WTC11 (cell line): ENCODE data around the gene ARHGAP15. TPM values are rescaled to one million over a fixed set of nuclear protein-coding genes. Genes with fewer than 3 reads are reported as not detected.

ENCODE experiments used
- ATAC-seq: fragments of 200-7000 bp; cut with Tn5 transposase; 2 replicates; pipeline ENCODE4 v1.10.0; 2021; ENCODE audit warnings: mild to moderate bottlenecking, moderate library complexity
- CTCF ChIA-PET: fragments of 300-600 bp; sonication (Branson Sonifier 250); formaldehyde crosslinking; loops from one replicate; lab custom pipeline; 2021; ENCODE audit warnings: antibody characterized with exemption; lab: Charles Lee
- POLR2A ChIA-PET: fragments of 350-600 bp; sonication (Branson Sonifier 250); formaldehyde crosslinking; loops from one replicate; lab custom pipeline; 2021; ENCODE audit warnings: antibody characterized with exemption; lab: Charles Lee
- DNase-seq: peaks from one replicate; pipeline ENCODE4 v3.0.0; 2021; ENCODE audit warnings: low spot score
- H3K27ac Mint-ChIP-seq: 2 replicates; pipeline ENCODE4 v1.8.0; 2021; ENCODE audit warnings: mixed read lengths
- H3K27me3 Mint-ChIP-seq: 2 replicates; pipeline ENCODE4 v1.8.0; 2021; ENCODE audit warnings: low read depth, mild to moderate bottlenecking, moderate library complexity, mixed read lengths
- H3K36me3 Mint-ChIP-seq: 2 replicates; pipeline ENCODE4 v1.8.0; 2021; ENCODE audit warnings: mixed read lengths
- H3K4me1 Mint-ChIP-seq: 2 replicates; pipeline ENCODE4 v1.8.0; 2022; ENCODE audit warnings: mixed read lengths
- H3K4me3 Mint-ChIP-seq: 2 replicates; pipeline ENCODE4 v1.8.0; 2021; ENCODE audit warnings: mild to moderate bottlenecking, moderate library complexity, mixed read lengths
- H3K9me3 Mint-ChIP-seq: 2 replicates; pipeline ENCODE4 v1.8.0; 2021; ENCODE audit warnings: mixed read lengths
- AFF4 ChIP-seq: sonication (generic); formaldehyde crosslinking; IDR thresholded peaks from 2 replicates; pipeline ENCODE4 v1.8.1; 2023; ENCODE audit warnings: mild to moderate bottlenecking, missing genetic modification reagents, borderline replicate concordance
- ARID4B ChIP-seq: sonication (generic); formaldehyde crosslinking; IDR thresholded peaks from 2 replicates; pipeline ENCODE4 v1.8.0; 2023; ENCODE audit warnings: missing genetic modification reagents, mild to moderate bottlenecking, borderline replicate concordance
- ATF1 ChIP-seq: sonication (generic); formaldehyde crosslinking; IDR thresholded peaks from 2 replicates; pipeline ENCODE4 v1.8.1; 2023; ENCODE audit warnings: mild to moderate bottlenecking, moderate library complexity, missing genetic modification reagents
- E2F1 ChIP-seq: sonication (generic); formaldehyde crosslinking; IDR thresholded peaks from 2 replicates; pipeline ENCODE4 v1.8.0; 2022; ENCODE audit warnings: mild to moderate bottlenecking, missing genetic modification reagents
- ELF4 ChIP-seq: sonication (generic); formaldehyde crosslinking; IDR thresholded peaks from 2 replicates; pipeline ENCODE4 v1.8.1; 2022; ENCODE audit warnings: low read depth, mild to moderate bottlenecking, moderate library complexity, missing genetic modification reagents
- ESRRA ChIP-seq: sonication (generic); formaldehyde crosslinking; IDR thresholded peaks from 2 replicates; pipeline ENCODE4 v1.8.1; 2022; ENCODE audit warnings: mild to moderate bottlenecking, missing genetic modification reagents, borderline replicate concordance
- FOXJ3 ChIP-seq: sonication (generic); formaldehyde crosslinking; IDR thresholded peaks from 2 replicates; pipeline ENCODE4 v1.9.0; 2021; ENCODE audit warnings: missing genetic modification reagents, mild to moderate bottlenecking, borderline replicate concordance
- FOXK1 ChIP-seq: sonication (generic); formaldehyde crosslinking; IDR thresholded peaks from 2 replicates; pipeline ENCODE4 v1.8.0; 2022; ENCODE audit warnings: mild to moderate bottlenecking, moderate library complexity, missing genetic modification reagents
- GTF2I ChIP-seq: fragments of 250-450 bp; sonication (Bioruptor Pico); conservative IDR thresholded peaks from 2 replicates; pipeline ENCODE4 v1.4.0; 2021; ENCODE audit warnings: mild to moderate bottlenecking
- NFATC4 ChIP-seq: fragments of 250-450 bp; sonication (Bioruptor Pico); IDR thresholded peaks from 2 replicates; pipeline ENCODE4 v1.9.0; 2021; ENCODE audit warnings: mild to moderate bottlenecking
- NFYB ChIP-seq: sonication (generic); formaldehyde crosslinking; conservative IDR thresholded peaks from 2 replicates; pipeline ENCODE4 v1.8.0; 2022; ENCODE audit warnings: low read depth, missing genetic modification reagents
- RORB ChIP-seq: fragments of 250-450 bp; sonication (Bioruptor Pico); IDR thresholded peaks from 2 replicates; pipeline ENCODE4 v1.9.0; 2021; ENCODE audit warnings: mild to moderate bottlenecking
- SMAD3 ChIP-seq: sonication (generic); formaldehyde crosslinking; IDR thresholded peaks from 2 replicates; pipeline ENCODE4 v1.8.0; 2022; ENCODE audit warnings: missing genetic modification reagents, mild to moderate bottlenecking, borderline replicate concordance
- SP1 ChIP-seq: sonication (generic); formaldehyde crosslinking; conservative IDR thresholded peaks from 2 replicates; pipeline ENCODE4 v1.8.1; 2022; ENCODE audit warnings: missing genetic modification reagents
- ZNF232 ChIP-seq: sonication (generic); formaldehyde crosslinking; IDR thresholded peaks from 2 replicates; pipeline ENCODE4 v1.8.0; 2022; ENCODE audit warnings: mild to moderate bottlenecking, missing genetic modification reagents
- total RNA-seq: library from RNA; stranded (reverse); gene quantifications from 3 replicates; pipeline ENCODE4 v1.2.3, GENCODE V29; 2021

The ARHGAP15 gene
- total RNA-seq, 1 experiment from 2014 or later: 0.28 TPM

DNA sequence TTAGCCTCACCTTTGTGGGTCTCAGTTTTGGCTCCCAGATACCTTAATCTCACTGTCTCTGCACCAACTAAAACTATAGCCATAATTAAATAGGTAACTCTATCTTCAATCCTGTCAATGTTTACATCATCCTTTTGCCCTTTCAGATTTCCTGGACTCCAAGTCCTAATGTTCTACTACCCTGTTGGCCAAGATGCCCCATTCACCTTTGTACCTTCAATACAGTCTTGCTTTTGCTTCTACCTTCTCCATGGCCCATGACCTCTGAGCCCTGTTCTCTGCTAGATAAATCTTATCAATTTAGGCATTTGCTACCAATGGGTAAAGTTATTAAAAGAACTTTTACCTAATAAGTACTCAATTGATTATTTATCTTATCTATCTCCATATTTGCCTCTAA lies 635.5 kb downstream of the ARHGAP15 start:
- no peaks in the 10 kb centered on the region for H3K27me3 Mint-ChIP-seq
- ChIA-PET POLR2A (no interaction called here), CTCF (no interaction called here)
- DNase-seq (no peak), ATAC-seq (no peak)
- H3K9me3 Mint-ChIP-seq: no peaks in the 10 kb centered on the region
- no peak overlapping the region for H3K4me3 Mint-ChIP-seq
- H3K4me1 Mint-ChIP-seq: peaks cover 39% of the 10 kb centered on the region
- no peak for TF ChIP-seq E2F1 (CRISPR knock-in tag)
- TF ChIP-seq GTF2I (CRISPR knock-in tag): no peak
- TF ChIP-seq ATF1 (CRISPR knock-in tag): no peak
- TF ChIP-seq FOXJ3 (CRISPR knock-in tag): no peak
- TF ChIP-seq AFF4 (CRISPR knock-in tag): no peak
- H3K27ac Mint-ChIP-seq: no peak overlapping the region
- H3K36me3 Mint-ChIP-seq: no peaks in the 10 kb centered on the region

DNA sequence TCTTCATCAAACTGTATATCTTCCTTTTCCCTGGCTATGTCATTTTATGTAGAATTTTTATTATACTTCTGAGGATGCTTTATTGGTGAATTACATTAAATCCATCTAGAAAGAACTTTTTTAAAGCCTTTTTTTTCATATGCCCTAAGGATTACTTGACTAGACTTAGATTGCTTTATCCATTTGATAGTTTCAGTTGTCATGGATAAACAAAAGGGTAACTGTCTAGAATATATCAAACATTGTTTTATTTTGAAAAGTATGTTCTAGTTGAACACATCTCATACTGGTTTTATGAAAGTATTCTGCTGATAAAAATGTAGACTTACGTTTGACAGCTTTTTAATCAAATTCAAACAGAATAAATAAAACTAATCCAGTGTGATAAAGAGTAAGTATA lies 639.8 kb downstream of the ARHGAP15 start:
- Mint-ChIP-seq H3K4me3 (no peak overlapping the region), H3K9me3 (no peaks in the 10 kb centered on the region), H3K36me3 (no peaks in the 10 kb centered on the region), H3K27me3 (no peaks in the 10 kb centered on the region), H3K27ac (no peak overlapping the region), H3K4me1 (peaks cover 8% of the 10 kb centered on the region)
- ATAC-seq (no peak), DNase-seq (no peak)
- ChIA-PET POLR2A (no interaction called here), CTCF (no interaction called here)
- TF ChIP-seq SMAD3 (CRISPR knock-in tag) (no peak), SP1 (CRISPR knock-in tag) (no peak), NFYB (CRISPR knock-in tag) (no peak)

GRCh38 chr2:143771939-143772338 lies 642.7 kb downstream of the ARHGAP15 start:
- no peaks in the 10 kb centered on the region for H3K36me3 Mint-ChIP-seq
- DNase-seq (no peak), ATAC-seq (no peak)
- H3K27ac Mint-ChIP-seq: no peak overlapping the region
- peaks cover 4% of the 10 kb centered on the region for H3K4me1 Mint-ChIP-seq
- CTCF ChIA-PET: interaction anchor here (0.6 to 1.0 kb wide), 3 partner anchors 10 to 206 kb away, joined by 3 read pairs; no protein-coding TSS in a partner anchor
- H3K27me3 Mint-ChIP-seq: no peaks in the 10 kb centered on the region
- H3K9me3 Mint-ChIP-seq: no peaks in the 10 kb centered on the region
- TF ChIP-seq ELF4 (CRISPR knock-in tag) (no peak), RORB (CRISPR knock-in tag) (no peak)
- POLR2A ChIA-PET: no interaction called here
- no peak overlapping the region for H3K4me3 Mint-ChIP-seq

- DNase-seq (no peak), ATAC-seq (no peak)
- ChIA-PET CTCF (no interaction called here), POLR2A (no interaction called here)
- no peaks in the 10 kb centered on the region for H3K27me3 Mint-ChIP-seq
- H3K36me3 Mint-ChIP-seq: no peaks in the 10 kb centered on the region
- no peak overlapping the region for H3K4me3 Mint-ChIP-seq
- peaks cover 13% of the 10 kb centered on the region for H3K4me1 Mint-ChIP-seq
- no peaks in the 10 kb centered on the region for H3K9me3 Mint-ChIP-seq
- H3K27ac Mint-ChIP-seq: no peak overlapping the region
- TF ChIP-seq AFF4 (CRISPR knock-in tag) (no peak), ARID4B (CRISPR knock-in tag) (no peak), ESRRA (no peak), ZNF232 (CRISPR knock-in tag) (no peak), SMAD3 (CRISPR knock-in tag) (no peak), FOXK1 (CRISPR knock-in tag) (no peak), NFATC4 (CRISPR knock-in tag) (no peak)
These were observed 647.5 kb downstream of the ARHGAP15 start for GRCh38 chr2:143776526-143777297.
